NCI-H2107 treated with DMSO at 0.1 percent for 48 hours (cell line): ENCODE results near the gene IQSEC2.

Experiments used
- DNase-seq: peaks from one replicate; lab custom pipeline; 2025; ENCODE audit not compliant: unreplicated experiment; lab: John Stamatoyannopoulos, UW

The IQSEC2 gene

DNA sequence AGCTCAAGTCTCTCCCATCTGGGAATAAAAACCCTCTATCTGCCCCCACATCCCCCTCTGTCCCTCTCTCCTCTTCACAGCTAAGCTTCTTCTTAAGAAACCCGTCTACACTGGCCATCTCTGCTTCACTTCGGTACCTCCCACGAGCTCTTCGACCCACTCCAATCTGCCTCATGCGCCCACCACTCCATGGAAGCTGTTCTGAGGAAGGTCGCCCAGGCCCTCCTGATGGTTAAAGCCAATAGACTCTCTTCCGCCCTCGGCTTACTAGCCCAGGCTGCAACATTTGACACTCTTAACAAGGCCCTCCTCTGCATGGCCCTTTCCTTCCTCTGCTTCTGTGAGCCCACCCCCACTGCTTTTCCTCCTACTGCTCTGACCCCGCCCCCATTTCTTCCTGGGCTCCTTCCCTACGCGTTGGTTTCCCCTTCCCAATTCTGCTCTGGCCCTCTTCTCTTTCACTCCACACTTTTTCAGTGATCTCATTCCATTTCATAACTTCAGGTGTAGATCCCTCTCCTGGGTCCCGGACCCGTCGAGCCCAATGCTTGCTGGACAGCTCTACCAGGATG is 11.8 kb downstream of the IQSEC2 start:
- DNase-seq, result no peak

DNA sequence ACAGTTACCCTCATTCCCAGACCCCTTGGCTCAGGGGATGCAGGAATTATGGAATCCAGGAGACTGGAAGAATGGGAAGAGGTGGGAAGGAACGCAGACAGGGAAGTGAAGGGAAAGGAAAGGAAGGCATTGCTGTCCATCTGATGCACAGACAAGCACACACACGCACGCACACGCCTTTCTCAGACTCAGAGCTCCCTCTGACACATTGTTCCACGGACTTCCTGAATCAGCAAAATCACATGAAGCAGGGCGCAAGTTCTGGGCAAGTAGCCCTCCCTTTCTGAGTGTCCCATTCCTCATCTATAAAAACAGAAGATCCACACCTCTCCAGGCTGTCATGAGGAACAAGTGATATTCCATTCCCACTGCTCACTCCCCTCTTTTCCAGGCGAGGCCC is 13.2 kb downstream of the IQSEC2 start:
- no peak for DNase-seq

DNA sequence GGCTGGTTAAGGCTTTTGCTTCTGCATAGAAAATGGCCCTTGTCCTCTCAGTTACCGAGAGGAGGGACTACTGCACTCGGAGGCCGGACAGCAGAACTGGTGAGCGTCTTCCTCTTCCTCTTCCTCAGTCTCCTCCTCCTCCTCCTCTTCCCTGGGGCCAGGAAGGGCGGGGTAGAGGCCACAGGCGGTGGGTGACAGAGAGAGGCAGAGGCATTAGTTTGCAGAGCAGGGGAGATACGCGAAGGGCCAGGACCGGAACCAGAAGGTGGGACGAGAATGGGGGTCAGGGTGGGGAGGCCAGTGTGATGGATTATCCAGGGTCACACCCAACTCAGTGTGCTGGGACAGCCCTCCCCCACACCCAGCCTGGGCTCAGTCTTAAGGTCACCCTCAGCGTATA is 14.5 kb downstream of the IQSEC2 start:
- no peak for DNase-seq

DNA sequence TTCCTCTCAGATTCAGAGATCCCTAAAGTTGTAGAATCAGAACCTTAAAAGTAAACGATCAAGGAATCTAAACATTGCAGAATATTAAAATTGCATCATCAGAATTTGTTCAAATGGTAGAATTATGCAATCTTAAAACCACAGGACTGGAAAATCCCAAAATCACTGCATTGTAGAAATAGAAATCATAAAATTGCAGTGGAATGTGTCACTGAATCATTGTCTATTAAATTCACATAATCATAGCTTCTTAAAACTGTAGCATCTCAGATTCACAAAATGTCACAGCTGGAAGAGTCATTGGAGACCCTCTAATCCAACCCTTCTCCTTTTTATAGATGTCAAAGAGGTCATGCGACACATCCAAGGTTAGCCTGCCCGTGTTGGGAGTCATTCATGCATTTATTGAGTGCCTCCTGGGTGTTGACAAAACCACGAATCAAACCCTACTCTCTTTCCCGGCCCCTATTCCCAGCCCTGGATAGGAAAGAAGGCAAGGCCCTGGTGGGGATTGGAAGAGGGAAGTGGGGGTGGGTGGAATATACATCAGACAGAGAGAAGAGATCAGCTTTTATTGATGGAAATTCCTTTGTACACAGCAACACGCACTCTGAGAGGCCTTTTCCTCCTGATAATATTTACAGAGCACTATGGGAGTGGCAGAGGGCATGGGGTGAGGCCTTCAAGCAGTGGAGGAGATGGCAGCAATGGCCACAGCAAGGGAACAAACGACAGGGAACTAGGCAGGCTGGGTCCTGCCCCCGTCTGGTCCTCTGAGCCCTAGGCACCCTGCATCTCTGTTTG is 15.4 kb downstream of the IQSEC2 start:
- no peak for DNase-seq

DNA sequence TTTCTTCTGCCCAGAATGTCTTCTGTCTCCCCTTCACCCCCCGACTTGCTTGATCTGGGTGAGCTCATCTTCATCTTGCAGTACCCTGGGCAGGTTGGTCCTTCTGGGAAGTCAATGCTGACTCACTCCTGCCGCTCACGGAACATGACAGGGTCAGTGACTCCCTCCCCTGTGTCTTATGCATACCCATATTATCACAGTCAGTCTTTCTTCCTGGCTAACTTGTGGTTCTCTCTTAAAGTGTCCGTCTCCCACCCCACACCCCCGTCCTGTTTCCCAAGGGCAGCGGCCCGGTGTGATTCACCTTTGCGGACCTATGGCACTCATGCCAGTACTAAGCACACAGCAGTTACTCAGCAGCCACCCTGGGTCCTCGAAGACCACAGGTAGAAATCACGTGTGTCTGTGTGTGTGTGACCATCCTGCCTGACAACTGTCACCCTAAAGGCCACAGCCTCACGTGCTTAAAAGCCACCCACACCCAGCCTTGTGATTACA is 17.7 kb downstream of the IQSEC2 start:
- no peak for DNase-seq

DNA sequence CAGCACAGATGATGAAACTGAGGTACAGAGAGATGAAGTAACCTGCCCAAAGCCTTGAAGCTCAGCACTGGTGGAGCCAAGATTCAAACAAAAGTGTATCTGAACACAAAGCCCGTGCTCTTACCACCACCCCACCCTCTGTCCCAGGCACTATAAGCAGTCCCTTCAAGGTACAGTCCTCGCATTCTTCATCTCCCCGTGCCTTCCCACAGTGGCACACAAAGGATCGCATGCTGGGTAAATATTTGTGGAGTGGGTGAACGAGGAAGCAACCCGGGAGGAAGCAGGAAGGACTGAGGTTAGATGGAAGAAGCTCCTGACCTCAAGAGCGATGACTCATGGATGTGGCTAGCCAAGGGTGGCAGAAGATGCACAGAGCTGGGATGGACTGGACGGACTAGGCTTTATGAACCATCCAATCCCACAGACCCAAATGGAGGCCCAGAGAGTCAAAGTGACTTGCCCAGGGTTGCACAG is 18.4 kb downstream of the IQSEC2 start:
- no peak for DNase-seq

DNA sequence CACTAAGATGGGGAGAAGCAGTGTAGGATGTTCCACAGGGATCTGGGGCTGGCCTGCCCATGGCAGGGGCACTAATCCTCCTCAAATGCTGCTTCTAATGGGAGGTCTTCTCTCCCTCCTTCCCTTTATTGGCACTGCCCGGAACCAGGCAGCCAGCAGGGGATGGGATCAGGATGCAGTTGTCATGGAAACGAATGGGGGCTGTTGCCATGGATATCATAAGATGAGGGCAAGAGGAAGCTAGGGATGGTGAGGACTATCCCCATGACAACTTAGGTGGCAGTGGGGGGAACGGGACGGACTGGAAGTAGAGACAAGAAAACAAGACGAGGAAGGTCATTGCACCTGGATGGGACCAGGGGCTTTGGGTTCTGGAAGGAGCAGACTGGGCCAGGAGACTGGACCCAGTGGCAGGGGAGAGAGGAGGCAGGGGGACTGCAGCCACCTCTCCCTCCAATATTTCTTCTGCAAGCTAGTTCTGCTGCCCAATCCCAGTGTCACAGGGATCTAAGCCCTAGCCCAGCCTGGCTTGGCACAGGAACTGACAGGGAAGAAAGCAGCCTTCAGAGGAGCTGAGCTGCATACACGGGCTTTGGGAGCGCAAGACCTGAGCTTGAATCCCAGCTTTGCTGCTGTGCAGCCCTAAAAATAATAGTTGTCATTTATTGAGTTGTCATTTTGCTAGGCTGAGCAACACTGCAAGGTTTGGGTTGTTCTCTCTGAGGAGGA is 19.0 kb downstream of the IQSEC2 start:
- DNase-seq, result no peak

DNA sequence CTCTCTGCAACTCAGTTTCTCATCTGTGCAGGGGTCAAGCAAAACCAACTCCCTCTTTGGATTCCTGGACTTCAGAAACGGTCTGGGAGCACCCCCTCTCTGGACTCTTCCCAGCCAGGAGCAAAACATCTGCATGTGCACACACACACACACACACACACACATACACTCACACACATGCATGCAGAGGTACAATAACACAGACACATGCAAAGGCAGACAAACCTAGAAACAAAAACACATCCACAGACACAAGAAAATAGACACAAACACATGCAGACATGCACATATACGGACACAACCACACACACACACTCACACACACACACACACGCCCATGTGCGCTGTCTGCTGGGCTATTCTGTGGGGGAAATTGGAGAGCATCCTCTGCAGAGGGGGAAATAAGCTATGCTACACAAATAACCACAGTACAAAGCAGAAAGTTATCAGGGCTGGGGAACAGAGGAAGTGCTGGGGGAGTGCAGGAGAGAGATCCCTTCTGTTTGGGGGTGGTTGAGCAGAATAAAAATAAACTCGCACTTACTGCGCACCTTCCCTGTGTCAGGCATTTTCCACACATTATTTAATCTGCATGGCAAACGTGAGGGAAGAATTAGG is 19.9 kb downstream of the IQSEC2 start:
- DNase-seq, result no peak

DNA sequence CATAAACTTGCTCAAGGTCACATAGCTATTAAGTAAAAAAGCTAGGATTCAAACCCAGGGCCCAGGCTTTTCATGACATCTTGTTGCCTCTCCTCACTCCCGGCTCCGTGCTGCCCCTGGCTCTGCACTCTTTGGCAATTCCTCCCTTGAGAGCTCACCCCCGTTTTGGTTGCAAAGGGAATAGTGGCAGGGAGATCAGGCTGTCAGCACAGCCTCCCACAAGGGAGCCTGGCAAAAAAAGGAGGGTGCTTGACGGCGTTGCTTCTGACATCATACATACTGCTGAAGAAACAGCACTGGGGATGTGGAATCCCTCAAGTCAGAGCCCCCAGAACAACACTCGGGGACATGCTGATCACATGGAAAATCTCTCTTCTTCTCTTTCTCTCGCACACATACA is 20.5 kb downstream of the IQSEC2 start:
- no peak for DNase-seq

DNA sequence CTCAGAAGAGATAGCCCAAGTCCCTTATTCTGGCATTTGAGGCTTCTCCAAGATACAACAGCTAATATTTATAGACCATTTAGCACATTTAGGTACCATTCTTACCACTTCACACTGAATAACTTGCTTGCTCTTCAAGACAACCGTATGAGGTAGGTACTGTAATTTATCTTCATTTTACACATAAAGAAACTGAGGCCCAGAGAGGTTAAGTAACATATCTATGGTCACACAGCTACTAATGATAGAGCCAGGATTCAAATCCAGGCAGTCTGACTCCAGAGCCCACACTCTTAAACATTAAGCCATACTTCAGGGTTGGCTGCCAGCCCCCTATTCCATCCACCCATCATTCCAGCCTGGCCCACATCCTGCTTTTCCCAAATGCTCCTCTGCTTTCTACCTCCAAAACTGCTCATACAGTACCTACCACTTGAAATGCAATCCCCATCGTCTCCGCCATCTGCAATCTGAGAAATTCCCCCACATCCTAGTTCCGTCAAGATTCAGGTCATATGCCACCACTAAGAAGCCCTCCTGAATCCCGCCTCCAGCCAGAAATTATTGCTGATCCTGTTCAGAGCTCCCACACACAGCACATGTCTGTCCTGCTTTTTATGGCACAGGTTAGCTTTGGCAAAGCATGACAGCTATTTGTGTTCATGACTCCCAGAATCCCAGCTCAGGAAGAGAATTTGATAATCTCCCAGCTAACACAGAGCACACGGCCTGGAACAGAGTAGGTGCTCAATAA is 23.5 kb downstream of the IQSEC2 start:
- no peak for DNase-seq

DNA sequence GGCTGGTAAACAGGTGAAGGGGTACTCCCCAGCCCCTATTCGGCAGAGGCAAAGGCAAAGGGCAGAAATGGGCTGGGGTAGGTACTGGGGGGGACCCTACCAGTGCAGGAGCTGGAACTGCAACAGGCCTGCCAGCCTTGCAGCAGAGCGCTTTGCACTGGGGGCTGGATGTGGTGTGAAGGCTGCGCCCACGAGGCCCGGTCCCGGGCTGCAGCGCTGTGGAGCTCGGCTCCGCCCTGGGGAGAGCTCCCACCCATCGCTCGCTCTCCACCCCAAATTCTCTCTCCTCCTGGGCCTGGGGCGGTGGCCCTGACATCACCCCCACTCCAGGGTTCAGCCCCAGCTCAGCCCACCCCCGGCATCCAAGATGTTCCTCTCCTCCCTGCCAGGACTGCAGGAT is 24.2 kb downstream of the IQSEC2 start:
- no peak for DNase-seq

DNA sequence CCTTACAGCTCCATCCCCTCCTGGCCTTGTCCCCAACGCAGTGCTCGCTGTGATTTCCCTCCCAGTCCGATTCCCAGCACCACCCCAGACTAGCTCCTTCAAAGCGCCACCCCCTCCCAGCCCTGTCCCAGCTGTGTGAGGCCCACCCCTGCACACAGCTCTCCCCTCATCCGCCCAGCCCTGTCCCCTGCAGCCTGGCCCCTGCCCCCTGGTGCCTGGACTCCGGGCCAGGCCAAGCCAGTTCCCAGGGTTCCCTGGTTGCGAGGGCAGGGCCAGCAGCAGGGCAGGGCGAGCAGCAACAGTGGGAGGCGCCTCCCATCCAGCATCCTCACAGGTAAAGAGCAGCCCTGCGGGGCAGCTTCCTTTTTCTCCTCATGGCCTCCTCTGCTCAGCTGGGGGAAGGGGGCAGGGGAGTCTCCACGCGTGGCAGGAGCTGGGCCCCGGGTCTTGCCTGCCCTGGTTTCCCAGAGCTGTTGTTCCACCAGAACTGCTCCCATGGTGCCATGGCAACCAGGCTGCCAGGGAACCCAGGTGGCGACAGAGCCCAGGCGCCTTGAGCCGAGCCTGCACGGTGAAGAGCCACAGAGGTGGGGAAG is 24.8 kb downstream of the IQSEC2 start:
- DNase-seq, result no peak

DNA sequence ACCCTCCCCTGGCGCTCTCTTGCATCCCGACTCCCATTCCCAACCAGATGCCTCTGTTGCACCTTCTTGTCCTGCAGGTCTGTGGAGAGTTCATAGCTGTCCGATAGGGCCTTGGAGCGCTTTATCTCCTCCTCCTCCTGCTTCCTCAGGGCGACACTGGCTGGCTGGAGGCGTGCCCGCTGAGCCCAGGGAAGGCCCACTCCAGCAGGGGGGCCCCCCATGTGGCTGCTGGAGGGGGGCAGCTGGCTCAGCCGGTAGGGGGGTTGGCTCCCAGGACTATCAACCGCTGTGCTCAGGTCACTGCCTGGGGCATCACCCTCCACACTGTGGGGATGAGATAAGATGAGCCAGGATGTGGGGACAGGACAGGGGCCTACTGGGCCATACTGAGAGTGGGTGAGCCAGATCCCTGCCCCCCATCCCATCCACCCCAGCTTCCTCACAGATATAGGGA is 25.6 kb downstream of the IQSEC2 start:
- DNase-seq, result no peak

DNA sequence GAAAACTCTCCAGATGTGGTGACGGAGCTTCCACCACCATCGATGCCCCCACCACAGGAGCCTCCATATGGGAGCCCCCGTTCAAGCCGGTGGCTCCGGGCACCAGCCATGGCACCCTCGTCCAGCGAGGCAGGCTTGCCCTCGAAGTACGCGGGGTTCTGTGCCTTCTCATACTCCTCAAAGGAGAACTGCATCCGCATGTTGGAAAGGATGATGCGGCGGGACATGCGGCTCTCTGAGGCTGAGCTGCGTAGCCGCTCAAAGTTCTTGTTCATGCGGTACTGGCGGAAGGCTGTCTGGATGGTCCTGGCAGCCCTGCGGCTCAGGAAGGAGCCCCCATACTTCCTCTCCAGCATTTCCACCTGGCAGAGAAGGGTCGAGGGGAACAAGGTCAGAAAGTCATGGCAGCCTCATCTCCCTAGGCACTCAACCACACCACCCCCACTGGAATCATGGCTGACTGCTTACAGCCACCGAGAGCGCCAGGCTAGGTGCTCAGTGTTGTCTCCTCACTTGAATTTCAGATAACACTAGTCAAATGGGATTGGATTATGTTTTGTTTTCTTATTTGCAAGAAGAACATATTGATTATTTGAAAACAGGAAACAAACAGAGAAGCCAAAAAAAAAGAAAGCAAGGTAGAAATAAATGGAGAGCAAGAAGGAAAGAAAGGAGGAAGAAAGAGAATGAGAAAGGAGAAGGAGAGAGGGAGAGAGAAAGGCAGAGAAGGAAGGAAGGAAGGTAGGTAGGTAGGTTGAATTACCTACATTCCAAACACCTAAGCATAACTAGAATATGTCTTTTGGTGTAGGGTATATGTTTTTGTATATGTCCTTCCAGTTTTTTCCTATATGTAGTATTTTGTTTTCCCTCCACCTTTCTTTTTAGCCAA is 26.6 kb downstream of the IQSEC2 start:
- DNase-seq, result no peak

DNA sequence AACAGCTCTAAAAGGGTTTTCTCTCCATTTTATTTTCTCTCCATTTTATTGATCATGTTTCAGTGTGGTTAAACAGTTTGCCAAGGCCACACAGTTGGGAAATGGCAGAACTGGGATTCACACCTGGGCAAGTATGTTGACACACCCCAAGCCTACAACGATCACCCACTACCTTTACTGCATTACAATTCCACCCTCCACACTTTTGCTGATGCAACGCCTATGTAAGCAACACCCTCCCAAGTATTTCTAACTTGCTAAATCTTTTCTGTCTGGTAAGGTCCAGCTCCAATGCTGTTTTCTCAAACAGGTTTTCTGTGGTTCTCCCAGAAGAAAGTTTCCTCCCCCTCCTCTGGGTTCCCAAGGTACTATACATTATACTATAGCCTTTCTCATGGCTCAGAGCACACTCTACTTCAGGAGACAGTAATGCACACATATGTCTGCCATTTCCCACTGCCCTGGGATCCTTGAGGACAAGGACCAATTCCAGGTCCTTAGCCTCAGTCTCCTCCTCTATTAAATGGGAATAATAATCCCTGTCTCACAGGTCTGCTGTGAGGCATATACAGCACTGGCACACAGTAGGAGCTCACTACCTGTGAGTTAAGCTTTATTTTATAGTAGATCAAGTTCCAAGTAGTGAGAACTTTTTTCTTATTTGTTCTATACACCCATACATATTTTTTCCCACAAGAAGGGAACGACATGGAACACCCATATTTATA is 27.9 kb downstream of the IQSEC2 start:
- DNase-seq, result no peak

DNA sequence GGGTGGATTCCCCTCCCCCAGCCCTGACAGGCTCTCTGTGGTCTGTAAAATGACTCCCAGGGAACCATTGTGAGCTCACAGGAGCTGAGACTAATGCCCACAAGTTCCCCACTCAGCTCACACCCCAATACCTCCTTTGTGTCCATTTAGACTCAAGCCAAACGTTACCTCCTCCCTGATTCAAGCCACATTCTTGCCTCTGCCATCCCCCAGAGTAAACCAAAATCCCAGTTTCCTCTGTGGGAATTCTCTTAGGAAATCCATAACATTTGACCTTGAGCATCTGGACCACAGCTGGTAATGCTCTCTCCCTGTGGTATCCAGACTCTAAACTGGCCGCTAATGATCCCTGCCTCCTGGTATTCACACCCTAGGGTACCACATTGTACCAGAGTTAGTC is 30.1 kb downstream of the IQSEC2 start:
- DNase-seq, result no peak

DNA sequence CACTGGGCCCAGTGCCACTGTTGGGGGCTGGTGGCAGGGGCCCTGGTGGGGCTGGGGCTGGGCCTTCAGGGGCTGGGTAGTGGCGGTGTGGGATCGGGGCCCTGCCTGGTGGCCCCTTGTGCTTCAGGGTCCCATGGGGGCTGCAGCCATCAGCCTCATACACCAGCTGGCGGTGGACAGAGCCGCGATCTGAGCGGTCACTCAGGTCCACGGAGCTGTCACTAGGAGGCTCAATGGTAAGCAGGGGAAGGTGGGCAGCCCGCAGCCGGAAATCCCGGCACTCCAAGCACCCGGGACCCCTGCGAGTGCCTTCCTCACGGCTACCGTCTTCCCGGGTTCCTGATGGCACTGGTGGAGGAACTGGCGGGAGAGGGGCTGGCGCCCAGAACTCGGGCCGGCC is 30.8 kb downstream of the IQSEC2 start:
- DNase-seq, result no peak

DNA sequence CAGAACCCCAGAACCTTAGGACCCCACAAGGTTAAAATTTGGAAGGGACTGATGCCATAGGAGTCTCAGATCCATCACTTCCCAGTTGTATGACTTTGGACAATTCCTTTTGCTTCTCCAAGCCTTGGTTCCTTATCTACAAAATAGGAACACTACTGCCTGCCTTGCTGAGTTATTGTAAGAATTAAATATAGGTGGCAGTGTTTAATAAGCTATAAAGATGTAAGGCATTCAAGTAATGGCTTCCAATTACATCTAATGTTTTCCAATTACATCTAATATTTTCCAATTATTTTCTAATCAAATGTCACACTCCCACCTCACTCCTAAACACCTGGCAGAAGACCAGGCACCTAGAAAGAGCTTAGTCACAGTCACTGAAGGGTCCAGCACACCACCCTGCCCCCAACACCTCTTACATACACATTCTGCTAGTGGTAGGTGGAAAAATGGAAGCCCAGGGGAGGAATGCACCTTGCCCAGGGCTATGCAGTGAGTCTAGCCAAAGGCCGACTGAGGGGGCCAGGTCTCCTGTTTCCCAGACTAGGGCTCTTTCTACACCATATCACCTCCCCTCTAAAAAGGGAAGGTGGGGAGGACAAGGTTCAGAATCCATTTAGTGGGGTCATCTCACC is 31.9 kb downstream of the IQSEC2 start:
- no peak for DNase-seq
